Heart left ventricle (tissue), 16 donors: ENCODE data around the gene GRAMD4. TPM values are rescaled to one million over a fixed set of nuclear protein-coding genes. Genes with fewer than 3 reads are reported as not detected.

Experiments
- ATAC-seq, 4 donors: fragments of 200-7000 bp; cut with Tn5 transposase; one replicate each; pipeline ENCODE4 v1.9.1; 2020 to 2022; ENCODE audit warnings: moderate library complexity in 4 of 4, mild to moderate bottlenecking in 3 of 4, moderate number of reproducible peaks in 1 of 4
- DNase-seq, 5 donors: peaks; one replicate each; pipeline ENCODE4 v3.0.0-alpha.2; 2020
- H3K27ac ChIP-seq, 12 donors: fragments of 200-600 bp; sonication (generic) in 4 of 12; one replicate each; pipeline versions ENCODE4 v1.5.0 to v1.8.0; 2016 to 2022; ENCODE audit warnings: mild to moderate bottlenecking in 2 of 12
- H3K27me3 ChIP-seq, 9 donors: fragments of 200-600 bp; sonication (generic) in 2 of 9; one replicate each; pipeline versions ENCODE4 v1.5.1 to v1.8.0; 2016 to 2022; ENCODE audit warnings: mild to moderate bottlenecking in 3 of 9
- H3K36me3 ChIP-seq, 9 donors: fragments of 200-600 bp; sonication (generic) in 2 of 9; one replicate each; pipeline versions ENCODE4 v1.5.0 to v1.8.0; 2018 to 2022; ENCODE audit warnings: mild to moderate bottlenecking in 2 of 9
- H3K4me1 ChIP-seq, 12 donors: fragments of 200-600 bp; sonication (generic) in 4 of 12; one replicate each; pipeline versions ENCODE4 v1.5.0 to v1.8.0; 2016 to 2022; ENCODE audit warnings: mild to moderate bottlenecking in 3 of 12
- H3K4me3 ChIP-seq, 12 donors: fragments of 200-600 bp; sonication (generic) in 4 of 12; one replicate each; pipeline versions ENCODE4 v1.5.0 to v1.8.0; 2017 to 2022; ENCODE audit warnings: mild to moderate bottlenecking in 9 of 12, moderate library complexity in 4 of 12
- H3K9me3 ChIP-seq, 12 donors: fragments of 200-600 bp; sonication (generic) in 4 of 12; one replicate each; pipeline versions ENCODE4 v1.5.0 to v1.8.0; 2016 to 2022; ENCODE audit warnings: mild to moderate bottlenecking in 1 of 12
- POLR2A ChIP-seq, 2 donors: fragments of 450-650 bp; IDR thresholded peaks; one replicate each; pipeline ENCODE4 v1.6.1; 2017; ENCODE audit warnings: antibody characterized with exemption in 2 of 2, mild to moderate bottlenecking in 2 of 2, moderate library complexity in 2 of 2
- WGBS, 4 donors: extraction: QIAGEN DNeasy Blood & Tissue Kit in 2 of 4; methylation state at CpG; one replicate each; pipeline versions ENCODE4 v1.1.5 to v1.1.7; 2013 to 2018; 5-methylcytosine and 5-hydroxymethylcytosine counted together
- intact Hi-C, 10 donors: fragments of 100-400 bp; cut with DNase I; formaldehyde crosslinking; loops; one replicate each; pipeline versions ENCODE4 v1.11.1 to v1.14.2; 2022
- polyA plus RNA-seq, 2 donors: library from polyadenylated mRNA; stranded (reverse); fragments of 200-250 nt; gene quantifications; one replicate each; pipeline ENCODE4 v1.2.3, GENCODE V29; 2013
- total RNA-seq, 9 donors: library from RNA; depleted of rRNA in 2 of 9; stranded (reverse); fragments of >200 nt in 2 of 9; fragmentation: NEBNext Ultra II Directional in 3 of 9; extraction: Animal tissue kit (Norgen Biotek cat#: 25700) in 3 of 9; gene quantifications; one replicate each; pipeline versions ENCODE4 v1.1.0 to v1.2.4, GENCODE V29; 2016 to 2023
- TF ChIP-seq, protein P1 (sequence below), 12 donors: fragments of 200-600 bp; sonication (generic) in 4 of 12; IDR thresholded peaks; one replicate each; pipeline versions ENCODE4 v1.5.0 to v1.8.0; 2018 to 2022; ENCODE audit warnings: antibody characterized with exemption in 12 of 12, mild to moderate bottlenecking in 5 of 12
- donor health status: ischemic (EF 13 %, LVEDD 7.1; RV severe dilation, severe dysfunction).
- donor health status: healthy with polysubstance abuse.
- donor health status: DM: no; HTN: yes; CAD: no.
- donor health status: DM: no; HTN: no; CAD: no.
- donor health status: ischemic (EF 25% LVEDD 6.9; RV normal size, moderate dysfunction).
- donor health status: ischemic (EF 25% LVEDD 5.7; RV mildly dilated, moderate dysfunction).
- donor health status: healthy.
- donor health status: DM: yes; HTN: yes; CAD: no.
- donor health status: ischemic (EF 35%, LVEDD 5.7; RV mildly dilated, moderate dysfunction).
- donor health status: nonischemic (EF 11% LVEDD 7.7; RV severe dilation, severe dysfunction).
- donor health status: DM: yes; HTN: yes; CAD: no.
- donor health status: PGD.
- donor health status: ischemic (EF 29% LVEDD 5.4; RV normal size, mild dysfunction).
- donor health status: nonischemic (EF 23%, LVEDD 6.1; RV moderate dilation, normal function).

The GRAMD4 gene
- total and polyA plus RNA-seq, 11 donors, result 22.4 to 122 (median 63.1) TPM

DNA sequence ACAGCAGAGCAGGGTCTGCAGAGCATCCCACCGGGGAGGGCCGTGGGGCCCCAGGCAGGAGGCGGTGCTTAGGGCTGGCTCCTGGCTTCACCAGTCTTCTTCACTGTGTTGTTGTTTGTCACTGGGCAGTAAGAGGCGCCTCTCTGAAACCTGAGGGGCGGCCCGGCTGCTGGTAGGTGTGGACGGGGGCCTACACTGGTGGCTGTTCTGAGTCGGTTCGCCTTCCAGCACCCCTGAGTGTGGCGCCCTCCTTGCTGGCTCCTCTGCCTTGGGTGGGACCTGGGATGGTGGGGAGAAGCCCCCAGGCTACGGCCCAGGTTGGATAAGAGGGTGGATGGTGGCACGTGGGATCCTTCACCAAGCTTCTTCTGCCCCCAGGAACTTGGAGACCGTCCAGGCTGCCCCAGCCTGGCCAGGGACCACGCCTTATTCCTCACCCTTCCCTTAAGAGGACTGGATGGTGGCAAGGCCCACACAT is 10.4 kb upstream of the GRAMD4 start:
- intact Hi-C loops, result no loop called here
- Histone ChIP-seq H3K4me3 (no peak overlapping the region), H3K27me3 (no peaks in the 10 kb centered on the region), H3K27ac (peak overlapping the region in 1 of 12 donors; percentile 5), H3K36me3 (no peaks in the 10 kb centered on the region), H3K9me3 (no peaks in the 10 kb centered on the region), H3K4me1 (peaks cover 17 to 59% (median 29%) of the 10 kb centered on the region in 12 donors)
- ATAC-seq (peak in 2 of 4 donors; percentile 3 to 6), DNase-seq (peak in 1 of 5 donors; percentile 48)
- 73 to 87% (median 82%) methylated on average over 7 to 14 of the region's 14 CpGs for WGBS, 4 donors
- TF ChIP-seq POLR2A (IDR thresholded peaks at IDR 0.05), result no peak
- TF ChIP-seq, protein P1, sequence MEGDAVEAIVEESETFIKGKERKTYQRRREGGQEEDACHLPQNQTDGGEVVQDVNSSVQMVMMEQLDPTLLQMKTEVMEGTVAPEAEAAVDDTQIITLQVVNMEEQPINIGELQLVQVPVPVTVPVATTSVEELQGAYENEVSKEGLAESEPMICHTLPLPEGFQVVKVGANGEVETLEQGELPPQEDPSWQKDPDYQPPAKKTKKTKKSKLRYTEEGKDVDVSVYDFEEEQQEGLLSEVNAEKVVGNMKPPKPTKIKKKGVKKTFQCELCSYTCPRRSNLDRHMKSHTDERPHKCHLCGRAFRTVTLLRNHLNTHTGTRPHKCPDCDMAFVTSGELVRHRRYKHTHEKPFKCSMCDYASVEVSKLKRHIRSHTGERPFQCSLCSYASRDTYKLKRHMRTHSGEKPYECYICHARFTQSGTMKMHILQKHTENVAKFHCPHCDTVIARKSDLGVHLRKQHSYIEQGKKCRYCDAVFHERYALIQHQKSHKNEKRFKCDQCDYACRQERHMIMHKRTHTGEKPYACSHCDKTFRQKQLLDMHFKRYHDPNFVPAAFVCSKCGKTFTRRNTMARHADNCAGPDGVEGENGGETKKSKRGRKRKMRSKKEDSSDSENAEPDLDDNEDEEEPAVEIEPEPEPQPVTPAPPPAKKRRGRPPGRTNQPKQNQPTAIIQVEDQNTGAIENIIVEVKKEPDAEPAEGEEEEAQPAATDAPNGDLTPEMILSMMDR (IDR thresholded peaks at IDR 0.05), result no peak

DNA sequence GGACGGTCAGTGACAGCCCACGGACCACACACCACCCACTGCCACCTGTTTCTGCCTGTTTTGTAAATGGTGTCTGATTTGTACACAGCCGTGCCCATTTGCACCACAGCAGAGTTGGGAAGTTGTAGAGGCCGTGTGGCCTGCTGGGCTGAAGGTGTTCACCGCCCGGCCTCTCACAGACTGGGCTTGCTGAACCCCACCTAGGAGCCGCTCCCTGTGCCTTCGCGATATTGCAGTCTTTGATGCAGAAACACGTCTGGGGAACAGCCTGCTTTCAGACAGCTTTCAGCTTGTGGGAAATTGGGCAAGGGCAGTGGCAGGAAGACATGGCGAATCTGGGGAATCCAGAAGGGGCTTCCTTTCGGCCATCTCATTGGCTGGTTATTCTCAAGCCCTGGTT is 9.8 kb upstream of the GRAMD4 start:
- ATAC-seq (no peak), DNase-seq (no peak)
- no peaks in the 10 kb centered on the region for H3K9me3 ChIP-seq
- no peak overlapping the region for H3K27ac ChIP-seq
- no peak for TF ChIP-seq POLR2A (IDR thresholded peaks at IDR 0.05)
- TF ChIP-seq, protein P1 (IDR thresholded peaks at IDR 0.05), result no peak
- WGBS, 4 donors, result 79 to 96% (median 82%) methylated on average over 2 to 12 of the region's 12 CpGs
- no peaks in the 10 kb centered on the region for H3K36me3 ChIP-seq
- H3K27me3 ChIP-seq, result no peaks in the 10 kb centered on the region
- intact Hi-C loops, result no loop called here
- peaks cover 17 to 59% (median 29%) of the 10 kb centered on the region in 12 donors for H3K4me1 ChIP-seq
- H3K4me3 ChIP-seq, result no peak overlapping the region

DNA sequence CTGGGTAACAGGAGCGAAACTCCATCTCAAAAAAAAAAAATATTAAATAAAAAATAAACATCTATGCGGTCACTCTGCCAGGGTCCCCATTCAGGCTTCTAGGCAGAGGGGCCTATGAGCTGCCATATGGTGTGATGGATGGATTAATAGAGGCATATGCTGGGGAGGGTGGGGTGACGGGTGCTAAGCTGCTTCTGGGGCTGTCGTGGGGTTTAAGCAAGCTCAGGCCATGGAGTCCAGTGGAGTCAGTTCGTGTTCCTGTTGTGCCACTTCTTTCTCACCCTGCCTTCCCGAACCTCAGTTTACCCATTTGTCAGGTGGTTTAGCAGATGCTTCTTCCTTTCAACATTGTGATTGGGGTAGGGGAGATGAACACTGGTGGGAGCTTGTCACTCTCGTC is 9.0 kb upstream of the GRAMD4 start:
- Histone ChIP-seq H3K27me3 (no peaks in the 10 kb centered on the region), H3K27ac (no peak overlapping the region), H3K4me3 (no peak overlapping the region), H3K9me3 (no peaks in the 10 kb centered on the region), H3K4me1 (peaks cover 17 to 59% (median 29%) of the 10 kb centered on the region in 12 donors), H3K36me3 (no peaks in the 10 kb centered on the region)
- DNase-seq, result no peak
- intact Hi-C loops, result no loop called here
- no peak for ATAC-seq
- TF ChIP-seq, protein P1 (IDR thresholded peaks at IDR 0.05), result no peak
- TF ChIP-seq POLR2A (IDR thresholded peaks at IDR 0.05), result no peak
- WGBS, 4 donors, result 90 to 98% (median 94%) methylated on average over 7 of the region's 7 CpGs

DNA sequence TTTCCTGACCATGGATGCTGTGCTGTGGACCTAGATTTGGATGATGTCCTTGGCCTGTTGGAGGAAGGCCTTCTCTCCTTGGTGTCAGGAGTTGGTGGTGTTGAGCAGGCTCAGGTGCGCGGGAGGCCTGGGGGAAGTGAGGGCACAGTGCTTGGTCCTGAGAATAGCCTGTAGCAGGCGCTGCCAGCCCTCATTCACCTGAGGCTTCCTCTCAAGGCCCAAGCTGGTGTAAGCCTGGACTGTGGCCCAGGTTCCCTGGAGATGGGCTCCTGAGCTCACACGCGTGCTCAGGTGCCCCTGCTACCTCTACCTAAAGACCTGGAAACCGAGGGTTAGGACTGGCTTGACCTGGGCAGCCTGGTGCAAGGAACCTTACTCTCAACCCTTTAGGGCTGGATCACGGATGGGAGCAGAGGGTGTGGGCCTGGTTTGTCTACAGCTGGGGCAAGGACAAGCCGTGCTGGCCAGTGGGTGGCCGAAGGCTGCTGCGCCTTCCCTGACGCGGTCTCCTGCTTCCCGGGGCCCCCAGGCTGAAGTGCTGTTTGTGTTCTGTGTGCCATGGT is 7.8 kb upstream of the GRAMD4 start:
- Histone ChIP-seq H3K4me3 (peak overlapping the region in 1 of 12 donors; percentile 37), H3K27me3 (no peaks in the 10 kb centered on the region), H3K36me3 (no peaks in the 10 kb centered on the region), H3K4me1 (peaks cover 17 to 54% (median 28%) of the 10 kb centered on the region in 12 donors), H3K27ac (peak overlapping the region in 10 of 12 donors; percentile 16 to 68 (median 56)), H3K9me3 (no peaks in the 10 kb centered on the region)
- ATAC-seq, result peak; percentile 15 to 23 (median 22)
- WGBS, 4 donors, result 56 to 65% (median 63%) methylated on average over 9 to 13 of the region's 13 CpGs
- intact Hi-C loops, result no loop called here
- DNase-seq, result peak in 1 of 5 donors; percentile 57
- no peak for TF ChIP-seq POLR2A (IDR thresholded peaks at IDR 0.05)
- TF ChIP-seq, protein P1 (IDR thresholded peaks at IDR 0.05), result no peak
